ENCODE measurements around the gene ABHD17B.

ABHD17B gene

DNA sequence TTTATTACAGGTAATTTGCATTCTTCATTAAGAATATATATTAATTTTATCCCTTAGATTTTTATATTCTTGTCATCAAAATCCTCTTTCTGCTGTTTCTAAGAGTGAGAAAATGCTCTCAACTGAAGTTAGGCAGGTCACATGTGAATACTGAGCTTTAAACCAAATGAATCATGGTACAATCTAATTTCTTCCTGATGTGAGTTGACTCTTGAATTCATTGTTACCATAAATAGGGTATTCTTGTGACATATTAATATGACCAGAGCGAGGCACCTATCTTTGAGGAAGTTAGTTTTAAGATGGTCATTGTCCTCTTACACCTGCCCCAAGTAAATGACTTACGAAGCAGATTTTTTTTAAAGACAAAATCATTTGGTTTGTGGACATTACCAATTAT is 17.8 kb upstream of the ABHD17B start:
- no peaks in the 10 kb centered on the region for H3F3A ChIP-seq (ENCODE audit: low read depth)
- no peaks in the 10 kb centered on the region for H3K36me3 ChIP-seq (ENCODE audit: insufficient read depth, low read length)
- no peak for TF ChIP-seq EZH2phosphoT487 (IDR thresholded peaks at IDR 0.05; ENCODE audit: borderline replicate concordance)
- TF ChIP-seq, protein P1, sequence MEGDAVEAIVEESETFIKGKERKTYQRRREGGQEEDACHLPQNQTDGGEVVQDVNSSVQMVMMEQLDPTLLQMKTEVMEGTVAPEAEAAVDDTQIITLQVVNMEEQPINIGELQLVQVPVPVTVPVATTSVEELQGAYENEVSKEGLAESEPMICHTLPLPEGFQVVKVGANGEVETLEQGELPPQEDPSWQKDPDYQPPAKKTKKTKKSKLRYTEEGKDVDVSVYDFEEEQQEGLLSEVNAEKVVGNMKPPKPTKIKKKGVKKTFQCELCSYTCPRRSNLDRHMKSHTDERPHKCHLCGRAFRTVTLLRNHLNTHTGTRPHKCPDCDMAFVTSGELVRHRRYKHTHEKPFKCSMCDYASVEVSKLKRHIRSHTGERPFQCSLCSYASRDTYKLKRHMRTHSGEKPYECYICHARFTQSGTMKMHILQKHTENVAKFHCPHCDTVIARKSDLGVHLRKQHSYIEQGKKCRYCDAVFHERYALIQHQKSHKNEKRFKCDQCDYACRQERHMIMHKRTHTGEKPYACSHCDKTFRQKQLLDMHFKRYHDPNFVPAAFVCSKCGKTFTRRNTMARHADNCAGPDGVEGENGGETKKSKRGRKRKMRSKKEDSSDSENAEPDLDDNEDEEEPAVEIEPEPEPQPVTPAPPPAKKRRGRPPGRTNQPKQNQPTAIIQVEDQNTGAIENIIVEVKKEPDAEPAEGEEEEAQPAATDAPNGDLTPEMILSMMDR (conservative IDR thresholded peaks at IDR 0.05; ENCODE audit: low read length): no peak
- no peak overlapping the region for H3K4me3 ChIP-seq (ENCODE audit: low read length, poor library complexity, severe bottlenecking)
- peaks cover 38% of the 10 kb centered on the region; the same call in 1 of the 2 replicates for H3K79me2 ChIP-seq (ENCODE audit: insufficient read depth, low read length)
- H3K9me2 ChIP-seq (replicated peaks; ENCODE audit: low read depth, low read length): no peaks in the 10 kb centered on the region
- H4K20me1 ChIP-seq (ENCODE audit: insufficient read depth, low read length, poor library complexity, severe bottlenecking): peaks cover 3% of the 10 kb centered on the region
- no peak overlapping the region for H3K4me2 ChIP-seq (ENCODE audit: low read depth, low read length, poor library complexity, severe bottlenecking)
- no peaks in the 10 kb centered on the region for H3K9me3 ChIP-seq (ENCODE audit: insufficient read depth, low read depth, low read length)
- H3K27me3 ChIP-seq (ENCODE audit: insufficient read depth, low read length, poor library complexity, severe bottlenecking): no peaks in the 10 kb centered on the region
- peaks cover 4% of the 10 kb centered on the region for H3K4me1 ChIP-seq (ENCODE audit: insufficient read depth, low read length, poor library complexity, severe bottlenecking)
- no peak overlapping the region for H2AFZ ChIP-seq (ENCODE audit: low read length)
- H3K9ac ChIP-seq (ENCODE audit: low read depth, low read length, poor library complexity, severe bottlenecking): no peak overlapping the region

- H3K9me2 ChIP-seq (replicated peaks; ENCODE audit: low read depth, low read length): no peaks in the 10 kb centered on the region
- H3K9ac ChIP-seq (ENCODE audit: low read depth, low read length, poor library complexity, severe bottlenecking): no peak overlapping the region
- no peak overlapping the region for H3K4me3 ChIP-seq (ENCODE audit: low read length, poor library complexity, severe bottlenecking)
- H4K20me1 ChIP-seq (ENCODE audit: insufficient read depth, low read length, poor library complexity, severe bottlenecking): peaks cover 3% of the 10 kb centered on the region
- H3K79me2 ChIP-seq (ENCODE audit: insufficient read depth, low read length): peaks cover 35% of the 10 kb centered on the region; the same call in 1 of the 2 replicates
- H3K4me1 ChIP-seq (ENCODE audit: insufficient read depth, low read length, poor library complexity, severe bottlenecking): peaks cover 4% of the 10 kb centered on the region
- H3K36me3 ChIP-seq (ENCODE audit: insufficient read depth, low read length): no peaks in the 10 kb centered on the region
- no peak overlapping the region for H2AFZ ChIP-seq (ENCODE audit: low read length)
- no peaks in the 10 kb centered on the region for H3K27me3 ChIP-seq (ENCODE audit: insufficient read depth, low read length, poor library complexity, severe bottlenecking)
- H3K9me3 ChIP-seq (ENCODE audit: insufficient read depth, low read depth, low read length): no peaks in the 10 kb centered on the region
- H3F3A ChIP-seq (ENCODE audit: low read depth): no peaks in the 10 kb centered on the region
- TF ChIP-seq, protein P1 (conservative IDR thresholded peaks at IDR 0.05; ENCODE audit: low read length): no peak
- no peak for TF ChIP-seq EZH2phosphoT487 (IDR thresholded peaks at IDR 0.05; ENCODE audit: borderline replicate concordance)
- no peak overlapping the region for H3K4me2 ChIP-seq (ENCODE audit: low read depth, low read length, poor library complexity, severe bottlenecking)
Measured at GRCh38 chr9:71928376-71928775, 17.4 kb upstream of the ABHD17B start.

GRCh38 chr9:71925834-71926233 is 14.8 kb upstream of the ABHD17B start:
- Histone ChIP-seq H3K4me3 (ENCODE audit: low read length, poor library complexity, severe bottlenecking) (no peak overlapping the region), H3K36me3 (ENCODE audit: insufficient read depth, low read length) (no peaks in the 10 kb centered on the region; the same call in 1 of the 2 replicates), H3K4me1 (ENCODE audit: insufficient read depth, low read length, poor library complexity, severe bottlenecking) (peaks cover 4% of the 10 kb centered on the region), H3K9ac (ENCODE audit: low read depth, low read length, poor library complexity, severe bottlenecking) (no peak overlapping the region), H3K9me3 (ENCODE audit: insufficient read depth, low read depth, low read length) (no peaks in the 10 kb centered on the region), H4K20me1 (ENCODE audit: insufficient read depth, low read length, poor library complexity, severe bottlenecking) (no peaks in the 10 kb centered on the region), H3K4me2 (ENCODE audit: low read depth, low read length, poor library complexity, severe bottlenecking) (no peak overlapping the region), H3K79me2 (ENCODE audit: insufficient read depth, low read length) (peaks cover 44% of the 10 kb centered on the region), H2AFZ (ENCODE audit: low read length) (no peak overlapping the region), H3F3A (ENCODE audit: low read depth) (no peaks in the 10 kb centered on the region), H3K27me3 (ENCODE audit: insufficient read depth, low read length, poor library complexity, severe bottlenecking) (no peaks in the 10 kb centered on the region), H3K9me2 (replicated peaks; ENCODE audit: low read depth, low read length) (no peaks in the 10 kb centered on the region)
- TF ChIP-seq, protein P1 (conservative IDR thresholded peaks at IDR 0.05; ENCODE audit: low read length): no peak
- TF ChIP-seq EZH2phosphoT487 (IDR thresholded peaks at IDR 0.05; ENCODE audit: borderline replicate concordance): no peak
